NCI-H2196 (cell line): ENCODE results near the gene E2F3.

ENCODE experiments used
- DNase-seq: peaks from one replicate; lab custom pipeline; 2025; ENCODE audit not compliant: unreplicated experiment; lab: John Stamatoyannopoulos, UW

Gene E2F3

GRCh38 chr6:20402092-20402341 is 338 bp downstream of the E2F3 start:
- DNase-seq: no peak

- DNase-seq: peak; percentile 29
These were observed 827 bp downstream of the E2F3 start for GRCh38 chr6:20402342-20403069.

DNA sequence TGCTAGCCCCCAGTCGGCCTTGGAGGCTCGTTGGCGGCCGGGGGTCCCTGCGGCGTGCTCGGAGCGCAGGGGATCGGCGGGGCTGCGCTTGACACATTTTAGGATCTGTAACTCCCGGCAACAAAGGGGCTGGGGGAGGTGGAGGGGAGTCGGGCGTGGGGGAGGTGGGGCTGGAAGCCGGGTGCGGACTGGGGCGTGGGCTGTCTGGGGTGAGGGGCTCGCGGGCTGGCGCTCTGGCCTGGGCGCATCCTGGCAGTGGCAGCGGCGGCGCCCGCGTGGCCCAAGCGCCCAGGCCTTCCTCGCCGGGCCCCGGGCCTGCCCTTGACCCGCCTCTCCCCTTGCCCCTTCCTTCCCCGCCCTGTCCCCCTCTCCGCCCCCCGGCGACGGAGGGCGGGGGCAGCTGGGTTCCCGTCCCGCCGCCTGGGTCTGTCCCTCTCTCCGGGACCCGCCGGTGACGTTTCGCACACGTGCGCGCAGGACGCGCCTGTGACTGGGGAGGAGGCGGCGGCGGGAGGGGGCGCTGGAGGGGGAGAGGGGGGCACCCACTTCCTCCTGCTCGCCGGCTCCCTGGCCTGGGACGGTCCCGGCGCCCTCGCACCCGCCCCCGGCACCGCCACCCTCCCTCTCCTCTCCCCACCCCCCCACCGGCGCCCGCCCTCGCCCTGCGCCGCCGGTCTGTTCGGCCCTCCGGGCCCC is 1.5 kb downstream of the E2F3 start:
- peak; percentile 88 for DNase-seq

DNA sequence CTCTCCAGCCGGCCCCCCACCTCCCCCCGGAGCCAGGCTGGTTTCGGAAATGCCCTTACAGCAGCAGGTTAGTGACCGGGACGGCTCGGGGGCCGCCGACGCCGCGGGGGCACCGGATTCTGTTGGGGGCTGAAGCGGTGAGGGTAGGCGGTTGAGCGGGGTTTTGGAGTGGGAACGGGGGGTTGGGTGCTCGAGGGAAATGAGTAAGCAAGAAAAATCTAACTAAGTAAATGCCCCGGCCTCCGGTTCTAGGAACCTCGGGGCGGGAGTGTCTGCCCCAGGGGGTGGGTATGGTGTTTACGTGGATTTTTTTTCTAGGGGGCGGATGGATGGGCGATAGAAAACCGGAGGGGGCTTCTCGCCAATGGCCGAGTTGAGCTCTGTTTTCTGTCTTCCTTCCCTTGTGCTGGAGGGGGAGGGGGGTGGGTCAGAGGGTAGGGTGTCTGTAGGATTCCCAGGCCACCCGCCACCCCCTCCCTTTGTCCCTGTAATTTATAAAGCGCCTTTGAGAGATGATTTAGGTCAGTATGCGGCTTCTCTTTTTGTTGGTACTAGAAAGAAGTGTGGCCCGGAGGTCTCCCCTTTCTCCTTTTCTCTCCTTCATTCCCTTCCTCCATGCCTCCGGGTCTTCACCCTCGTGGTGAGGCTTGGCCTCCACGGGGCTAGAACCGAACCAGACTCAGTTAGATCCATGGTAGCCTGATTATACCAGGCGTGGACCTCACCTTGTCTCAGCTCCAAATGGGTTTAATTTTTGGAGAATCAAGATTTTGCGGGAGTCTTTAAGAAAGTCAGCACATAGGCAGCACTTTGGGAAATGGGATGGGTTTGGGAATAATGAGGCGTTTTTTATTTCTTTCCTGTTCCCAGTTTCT is 2.3 kb downstream of the E2F3 start:
- peak; percentile 41 for DNase-seq

DNA sequence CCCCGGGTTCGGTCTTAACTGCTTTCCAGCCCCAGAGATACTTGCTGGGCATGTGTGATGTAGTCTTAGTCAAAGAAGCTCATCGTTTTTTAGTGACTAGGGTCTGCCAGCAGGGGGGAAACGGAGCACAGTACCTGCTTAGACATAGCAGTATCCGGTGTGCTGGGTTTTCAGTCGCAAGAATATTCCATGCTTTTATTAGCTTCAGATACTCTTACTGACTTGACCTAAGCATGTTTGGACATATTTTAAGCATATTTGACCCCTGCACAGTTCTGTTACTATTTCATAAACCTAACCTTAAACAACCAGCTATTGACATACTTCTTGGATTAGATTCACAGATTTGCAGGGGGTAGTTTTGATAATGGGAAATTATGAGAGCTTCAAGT is 3.0 kb downstream of the E2F3 start:
- peak; percentile 34 for DNase-seq

- DNase-seq: no peak
These were observed 7.2 kb downstream of the E2F3 start for GRCh38 chr6:20408851-20409250.

DNA sequence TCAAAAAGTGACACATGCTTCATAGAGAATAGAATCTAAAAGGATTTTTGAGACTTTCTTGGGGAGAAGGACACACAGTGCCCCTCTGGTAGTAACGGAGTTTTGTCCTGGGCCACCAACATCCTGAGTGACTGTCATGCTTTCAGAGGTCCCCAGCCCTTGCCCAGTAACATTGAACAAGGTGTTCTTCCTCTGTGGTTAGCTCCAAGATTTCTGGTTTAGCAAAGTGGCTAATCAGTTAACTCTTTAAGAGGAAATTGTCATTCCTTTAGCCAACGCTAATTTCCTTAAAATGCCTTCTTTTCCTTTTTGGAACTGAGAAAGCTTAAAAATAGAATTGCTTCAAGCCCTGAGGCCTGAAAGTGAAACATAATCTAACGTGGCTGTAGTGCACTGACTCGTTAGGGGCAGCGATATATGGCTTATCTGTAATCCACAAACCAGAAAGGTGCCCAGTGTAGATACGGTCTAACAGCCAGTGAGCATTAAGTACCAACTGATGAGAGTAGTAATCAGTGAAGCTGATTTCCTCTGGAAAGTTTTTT is 7.8 kb downstream of the E2F3 start:
- DNase-seq: no peak

DNA sequence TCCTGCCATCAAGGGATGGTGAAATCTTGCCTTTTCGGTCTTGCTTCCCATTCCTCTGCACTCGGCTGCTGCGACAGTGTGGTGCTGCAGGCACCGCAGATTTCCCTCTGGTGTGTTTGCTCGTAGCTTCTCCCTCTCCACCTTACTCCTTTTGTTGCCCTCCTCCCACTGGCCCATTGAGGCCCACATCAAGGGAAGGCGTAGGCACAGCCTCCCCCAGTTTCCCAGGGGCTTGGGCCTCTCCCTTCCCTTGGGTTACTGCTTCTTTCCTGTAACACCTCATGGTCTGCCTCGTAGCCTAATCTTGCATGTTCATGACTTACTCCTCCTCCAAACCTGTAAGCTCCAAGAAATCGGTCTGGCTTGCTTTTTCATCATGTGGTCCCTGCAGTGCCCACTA is 9.9 kb downstream of the E2F3 start:
- DNase-seq: no peak

GRCh38 chr6:20411953-20412681 is 10.4 kb downstream of the E2F3 start:
- DNase-seq: no peak

GRCh38 chr6:20412682-20413073 is 11.0 kb downstream of the E2F3 start:
- DNase-seq: no peak

DNA sequence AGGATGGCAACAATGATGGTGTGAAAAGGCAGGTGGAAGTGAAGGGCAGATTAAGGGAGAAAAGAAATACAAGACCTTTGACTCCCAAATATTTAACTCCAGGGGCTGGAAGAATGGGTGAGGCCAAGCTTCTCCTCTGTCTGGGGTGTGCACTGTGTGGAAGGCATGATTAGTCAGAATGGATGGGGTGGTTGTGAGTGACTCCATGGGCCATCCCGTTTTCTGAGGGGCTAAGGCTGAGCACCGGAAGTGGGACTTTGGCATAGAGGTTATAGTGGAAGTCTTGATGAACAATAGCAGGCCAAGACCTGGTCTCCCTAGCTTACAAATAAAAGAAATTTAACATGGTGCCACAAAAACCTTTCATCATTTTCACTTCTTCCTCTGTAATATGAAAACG is 12.1 kb downstream of the E2F3 start:
- no peak for DNase-seq

GRCh38 chr6:20414711-20415110 is 13.0 kb downstream of the E2F3 start:
- no peak for DNase-seq

DNA sequence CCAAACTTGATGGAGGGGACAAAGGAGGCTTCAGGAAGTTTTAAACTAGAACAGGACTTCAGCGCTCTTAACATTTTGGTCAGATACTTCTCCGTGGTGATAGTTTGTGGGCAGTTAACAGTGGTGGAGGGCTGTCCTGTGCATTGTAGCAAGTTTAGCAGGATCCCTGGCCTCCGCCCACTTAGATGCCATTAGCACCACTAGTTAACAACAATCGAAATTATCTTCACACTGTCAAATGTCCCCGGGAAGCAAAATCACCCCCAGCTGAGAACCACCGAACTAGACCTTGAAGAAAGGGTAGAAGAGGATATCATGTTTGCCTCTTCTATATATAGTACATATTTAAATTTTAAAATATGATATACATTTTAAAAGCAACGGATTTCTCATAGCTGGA is 13.6 kb downstream of the E2F3 start:
- no peak for DNase-seq

- no peak for DNase-seq
These were observed 14.2 kb downstream of the E2F3 start for GRCh38 chr6:20415712-20416454.

DNA sequence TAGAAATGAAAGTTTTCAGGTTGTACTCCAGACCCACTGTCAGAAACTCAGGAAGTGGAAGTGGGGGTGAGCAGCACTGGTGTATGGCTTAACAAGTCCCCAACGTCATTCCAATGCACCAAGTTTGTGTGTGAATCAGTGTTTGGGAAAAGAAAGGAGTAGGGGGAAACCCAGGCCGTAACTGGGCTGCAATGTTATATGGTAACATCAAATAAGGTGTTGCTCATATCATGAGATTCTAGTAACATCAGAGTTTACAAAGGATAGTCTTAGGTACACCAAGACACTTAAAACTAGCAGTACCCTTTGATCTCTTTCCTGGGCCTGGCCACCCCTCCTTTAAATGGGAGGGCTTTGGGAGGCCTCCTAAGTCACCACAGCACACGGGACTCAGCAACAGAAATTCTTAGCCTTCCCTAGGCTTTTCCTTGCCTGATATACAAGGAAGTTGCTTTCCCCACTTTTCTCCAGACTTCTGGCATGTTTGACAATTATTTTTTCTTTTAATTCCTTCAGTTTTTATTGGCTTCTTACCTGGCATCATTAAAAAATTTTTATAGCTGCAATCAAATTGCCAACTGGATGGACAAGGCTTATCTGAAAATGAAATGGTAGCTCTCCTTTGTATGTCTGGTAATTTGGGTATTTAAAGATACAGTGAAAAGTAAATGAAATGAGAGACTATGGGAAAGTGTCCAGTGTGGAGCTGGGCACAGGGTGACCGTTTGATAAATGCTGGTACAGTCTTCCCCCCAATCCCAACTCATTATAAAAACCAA is 15.1 kb downstream of the E2F3 start:
- DNase-seq: no peak

DNA sequence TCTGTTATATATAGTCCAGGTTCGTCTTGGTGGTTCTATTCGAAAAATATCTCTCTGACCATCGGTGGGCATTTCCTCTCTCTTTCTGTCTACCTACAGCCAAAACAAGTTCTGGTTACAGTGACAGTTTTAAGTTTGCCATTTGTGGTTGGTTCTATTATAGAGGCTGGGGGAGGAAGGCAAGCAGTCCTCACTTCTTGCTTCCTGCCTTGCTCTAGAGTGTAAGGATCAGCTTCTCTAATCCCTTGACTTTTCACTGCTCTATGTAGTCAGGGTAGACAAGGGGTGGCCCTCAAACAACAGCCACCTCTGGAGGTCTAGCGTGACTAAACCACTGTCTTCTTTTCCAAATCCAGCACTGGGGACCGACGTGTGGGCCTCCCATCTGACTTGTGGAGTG is 16.1 kb downstream of the E2F3 start:
- DNase-seq: no peak

- DNase-seq: no peak
These were observed 24.8 kb downstream of the E2F3 start for GRCh38 chr6:20426177-20427082.

GRCh38 chr6:20427856-20428255 is 26.2 kb downstream of the E2F3 start:
- DNase-seq: no peak

GRCh38 chr6:20432692-20433091 is 31.0 kb downstream of the E2F3 start:
- DNase-seq: no peak
